ENCODE measurements around the gene CCR8.
"Not testable (repeated sequence)": the region's sequence is repeated elsewhere in the genome, so short reads cannot be mapped to it uniquely, and the experiment has no call there.

GRCh38 chr3:39321574-39321983, 7.9 kb upstream of the CCR8 start:
- not testable (repeated sequence) for TF ChIP-seq POLR2A, CTCF (IDR thresholded peaks at IDR 0.05)

Measured in adrenal gland (tissue), 5 donors.